ENCODE data around the gene MYZAP. TPM values are rescaled to one million over a fixed set of nuclear protein-coding genes. Genes with fewer than 3 reads are reported as not detected.

MYZAP gene
- total and polyA plus RNA-seq, 2 experiments from 2014 or later: 1.0 to 1.5 TPM

DNA sequence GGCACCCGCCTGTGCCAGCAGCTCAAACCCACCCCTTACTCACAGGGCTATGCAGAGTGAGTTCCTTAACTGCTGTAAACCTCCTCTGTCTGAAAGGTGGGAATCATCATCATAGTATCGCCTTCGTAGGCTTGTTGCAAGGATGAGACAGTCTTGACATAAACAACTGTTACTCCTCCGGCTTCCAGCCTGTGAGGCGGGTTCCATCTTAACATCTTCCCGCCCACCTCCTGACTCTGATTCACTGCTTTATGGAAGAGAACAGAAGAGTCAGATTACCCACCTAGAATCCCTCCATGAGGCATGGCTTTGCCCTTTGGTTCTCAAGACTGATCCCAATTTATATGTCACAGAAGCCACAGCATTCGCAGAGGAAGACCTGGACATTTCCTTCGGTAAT lies 136.7 kb downstream of the MYZAP start:
- Histone ChIP-seq H3K27ac (ENCODE audit: low read depth) (no peak overlapping the region), H3K36me3 (ENCODE audit: insufficient read depth) (no peaks in the 10 kb centered on the region), H3F3A (replicated peaks; ENCODE audit: low read depth) (no peaks in the 10 kb centered on the region), H3K4me1 (ENCODE audit: insufficient read depth) (no peaks in the 10 kb centered on the region), H3K79me2 (replicated peaks; ENCODE audit: insufficient read depth) (no peaks in the 10 kb centered on the region), H2AFZ (no peak overlapping the region), H3K4me3 (no peak overlapping the region), H4K20me1 (replicated peaks; ENCODE audit: insufficient read depth) (no peaks in the 10 kb centered on the region), H3K4me2 (no peak overlapping the region), H3K27me3 (ENCODE audit: insufficient read depth) (no peaks in the 10 kb centered on the region), H3K9me2 (ENCODE audit: insufficient read depth) (no peaks in the 10 kb centered on the region)
- Mint-ChIP-seq H3K27ac (no peak overlapping the region), H3K36me3 (ENCODE audit: low read depth) (no peaks in the 10 kb centered on the region), H3K4me3 (no peak overlapping the region), H3K9me3 (peaks cover 3% of the 10 kb centered on the region; the same call in 2 of the 3 replicates), H3K27me3 (ENCODE audit: insufficient read depth, low read depth, poor library complexity) (peaks cover 6% of the 10 kb centered on the region), H3K4me1 (peaks cover 6% of the 10 kb centered on the region)
- TF ChIP-seq, protein P1, sequence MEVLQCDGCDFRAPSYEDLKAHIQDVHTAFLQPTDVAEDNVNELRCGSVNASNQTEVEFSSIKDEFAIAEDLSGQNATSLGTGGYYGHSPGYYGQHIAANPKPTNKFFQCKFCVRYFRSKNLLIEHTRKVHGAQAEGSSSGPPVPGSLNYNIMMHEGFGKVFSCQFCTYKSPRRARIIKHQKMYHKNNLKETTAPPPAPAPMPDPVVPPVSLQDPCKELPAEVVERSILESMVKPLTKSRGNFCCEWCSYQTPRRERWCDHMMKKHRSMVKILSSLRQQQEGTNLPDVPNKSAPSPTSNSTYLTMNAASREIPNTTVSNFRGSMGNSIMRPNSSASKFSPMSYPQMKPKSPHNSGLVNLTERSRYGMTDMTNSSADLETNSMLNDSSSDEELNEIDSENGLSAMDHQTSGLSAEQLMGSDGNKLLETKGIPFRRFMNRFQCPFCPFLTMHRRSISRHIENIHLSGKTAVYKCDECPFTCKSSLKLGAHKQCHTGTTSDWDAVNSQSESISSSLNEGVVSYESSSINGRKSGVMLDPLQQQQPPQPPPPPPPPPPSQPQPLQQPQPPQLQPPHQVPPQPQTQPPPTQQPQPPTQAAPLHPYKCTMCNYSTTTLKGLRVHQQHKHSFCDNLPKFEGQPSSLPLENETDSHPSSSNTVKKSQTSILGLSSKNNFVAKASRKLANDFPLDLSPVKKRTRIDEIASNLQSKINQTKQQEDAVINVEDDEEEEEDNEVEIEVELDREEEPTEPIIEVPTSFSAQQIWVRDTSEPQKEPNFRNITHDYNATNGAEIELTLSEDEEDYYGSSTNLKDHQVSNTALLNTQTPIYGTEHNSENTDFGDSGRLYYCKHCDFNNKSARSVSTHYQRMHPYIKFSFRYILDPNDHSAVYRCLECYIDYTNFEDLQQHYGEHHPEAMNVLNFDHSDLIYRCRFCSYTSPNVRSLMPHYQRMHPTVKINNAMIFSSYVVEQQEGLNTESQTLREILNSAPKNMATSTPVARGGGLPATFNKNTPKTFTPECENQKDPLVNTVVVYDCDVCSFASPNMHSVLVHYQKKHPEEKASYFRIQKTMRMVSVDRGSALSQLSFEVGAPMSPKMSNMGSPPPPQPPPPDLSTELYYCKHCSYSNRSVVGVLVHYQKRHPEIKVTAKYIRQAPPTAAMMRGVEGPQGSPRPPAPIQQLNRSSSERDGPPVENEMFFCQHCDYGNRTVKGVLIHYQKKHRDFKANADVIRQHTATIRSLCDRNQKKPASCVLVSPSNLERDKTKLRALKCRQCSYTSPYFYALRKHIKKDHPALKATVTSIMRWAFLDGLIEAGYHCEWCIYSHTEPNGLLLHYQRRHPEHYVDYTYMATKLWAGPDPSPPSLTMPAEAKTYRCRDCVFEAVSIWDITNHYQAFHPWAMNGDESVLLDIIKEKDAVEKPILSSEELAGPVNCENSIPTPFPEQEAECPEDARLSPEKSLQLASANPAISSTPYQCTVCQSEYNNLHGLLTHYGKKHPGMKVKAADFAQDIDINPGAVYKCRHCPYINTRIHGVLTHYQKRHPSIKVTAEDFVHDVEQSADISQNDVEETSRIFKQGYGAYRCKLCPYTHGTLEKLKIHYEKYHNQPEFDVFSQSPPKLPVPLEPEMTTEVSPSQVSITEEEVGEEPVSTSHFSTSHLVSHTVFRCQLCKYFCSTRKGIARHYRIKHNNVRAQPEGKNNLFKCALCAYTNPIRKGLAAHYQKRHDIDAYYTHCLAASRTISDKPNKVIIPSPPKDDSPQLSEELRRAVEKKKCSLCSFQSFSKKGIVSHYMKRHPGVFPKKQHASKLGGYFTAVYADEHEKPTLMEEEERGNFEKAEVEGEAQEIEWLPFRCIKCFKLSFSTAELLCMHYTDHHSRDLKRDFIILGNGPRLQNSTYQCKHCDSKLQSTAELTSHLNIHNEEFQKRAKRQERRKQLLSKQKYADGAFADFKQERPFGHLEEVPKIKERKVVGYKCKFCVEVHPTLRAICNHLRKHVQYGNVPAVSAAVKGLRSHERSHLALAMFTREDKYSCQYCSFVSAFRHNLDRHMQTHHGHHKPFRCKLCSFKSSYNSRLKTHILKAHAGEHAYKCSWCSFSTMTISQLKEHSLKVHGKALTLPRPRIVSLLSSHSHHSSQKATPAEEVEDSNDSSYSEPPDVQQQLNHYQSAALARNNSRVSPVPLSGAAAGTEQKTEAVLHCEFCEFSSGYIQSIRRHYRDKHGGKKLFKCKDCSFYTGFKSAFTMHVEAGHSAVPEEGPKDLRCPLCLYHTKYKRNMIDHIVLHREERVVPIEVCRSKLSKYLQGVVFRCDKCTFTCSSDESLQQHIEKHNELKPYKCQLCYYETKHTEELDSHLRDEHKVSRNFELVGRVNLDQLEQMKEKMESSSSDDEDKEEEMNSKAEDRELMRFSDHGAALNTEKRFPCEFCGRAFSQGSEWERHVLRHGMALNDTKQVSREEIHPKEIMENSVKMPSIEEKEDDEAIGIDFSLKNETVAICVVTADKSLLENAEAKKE (CRISPR knock-in tag; IDR thresholded peaks at IDR 0.05): no peak
- TF ChIP-seq, protein P2, sequence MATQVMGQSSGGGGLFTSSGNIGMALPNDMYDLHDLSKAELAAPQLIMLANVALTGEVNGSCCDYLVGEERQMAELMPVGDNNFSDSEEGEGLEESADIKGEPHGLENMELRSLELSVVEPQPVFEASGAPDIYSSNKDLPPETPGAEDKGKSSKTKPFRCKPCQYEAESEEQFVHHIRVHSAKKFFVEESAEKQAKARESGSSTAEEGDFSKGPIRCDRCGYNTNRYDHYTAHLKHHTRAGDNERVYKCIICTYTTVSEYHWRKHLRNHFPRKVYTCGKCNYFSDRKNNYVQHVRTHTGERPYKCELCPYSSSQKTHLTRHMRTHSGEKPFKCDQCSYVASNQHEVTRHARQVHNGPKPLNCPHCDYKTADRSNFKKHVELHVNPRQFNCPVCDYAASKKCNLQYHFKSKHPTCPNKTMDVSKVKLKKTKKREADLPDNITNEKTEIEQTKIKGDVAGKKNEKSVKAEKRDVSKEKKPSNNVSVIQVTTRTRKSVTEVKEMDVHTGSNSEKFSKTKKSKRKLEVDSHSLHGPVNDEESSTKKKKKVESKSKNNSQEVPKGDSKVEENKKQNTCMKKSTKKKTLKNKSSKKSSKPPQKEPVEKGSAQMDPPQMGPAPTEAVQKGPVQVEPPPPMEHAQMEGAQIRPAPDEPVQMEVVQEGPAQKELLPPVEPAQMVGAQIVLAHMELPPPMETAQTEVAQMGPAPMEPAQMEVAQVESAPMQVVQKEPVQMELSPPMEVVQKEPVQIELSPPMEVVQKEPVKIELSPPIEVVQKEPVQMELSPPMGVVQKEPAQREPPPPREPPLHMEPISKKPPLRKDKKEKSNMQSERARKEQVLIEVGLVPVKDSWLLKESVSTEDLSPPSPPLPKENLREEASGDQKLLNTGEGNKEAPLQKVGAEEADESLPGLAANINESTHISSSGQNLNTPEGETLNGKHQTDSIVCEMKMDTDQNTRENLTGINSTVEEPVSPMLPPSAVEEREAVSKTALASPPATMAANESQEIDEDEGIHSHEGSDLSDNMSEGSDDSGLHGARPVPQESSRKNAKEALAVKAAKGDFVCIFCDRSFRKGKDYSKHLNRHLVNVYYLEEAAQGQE (IDR thresholded peaks at IDR 0.05; ENCODE audit: unreplicated experiment): no peak
- TF ChIP-seq POLR2AphosphoS5 (IDR thresholded peaks at IDR 0.05; ENCODE audit: low read depth): no peak
- ATAC-seq (no peak), DNase-seq (ENCODE audit: low spot score) (no peak)
